GM12801 (cell line): ENCODE data around the gene MARCKS.

Experiments used
- TF ChIP-seq, protein P1 (sequence below): IDR thresholded peaks from one replicate; pipeline ENCODE4 v1.5.1; 2011; ENCODE audit warnings: control low read depth; ENCODE audit not compliant: insufficient read length; ENCODE audit errors: extremely low read depth

Gene MARCKS, protein sequence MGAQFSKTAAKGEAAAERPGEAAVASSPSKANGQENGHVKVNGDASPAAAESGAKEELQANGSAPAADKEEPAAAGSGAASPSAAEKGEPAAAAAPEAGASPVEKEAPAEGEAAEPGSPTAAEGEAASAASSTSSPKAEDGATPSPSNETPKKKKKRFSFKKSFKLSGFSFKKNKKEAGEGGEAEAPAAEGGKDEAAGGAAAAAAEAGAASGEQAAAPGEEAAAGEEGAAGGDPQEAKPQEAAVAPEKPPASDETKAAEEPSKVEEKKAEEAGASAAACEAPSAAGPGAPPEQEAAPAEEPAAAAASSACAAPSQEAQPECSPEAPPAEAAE

DNA sequence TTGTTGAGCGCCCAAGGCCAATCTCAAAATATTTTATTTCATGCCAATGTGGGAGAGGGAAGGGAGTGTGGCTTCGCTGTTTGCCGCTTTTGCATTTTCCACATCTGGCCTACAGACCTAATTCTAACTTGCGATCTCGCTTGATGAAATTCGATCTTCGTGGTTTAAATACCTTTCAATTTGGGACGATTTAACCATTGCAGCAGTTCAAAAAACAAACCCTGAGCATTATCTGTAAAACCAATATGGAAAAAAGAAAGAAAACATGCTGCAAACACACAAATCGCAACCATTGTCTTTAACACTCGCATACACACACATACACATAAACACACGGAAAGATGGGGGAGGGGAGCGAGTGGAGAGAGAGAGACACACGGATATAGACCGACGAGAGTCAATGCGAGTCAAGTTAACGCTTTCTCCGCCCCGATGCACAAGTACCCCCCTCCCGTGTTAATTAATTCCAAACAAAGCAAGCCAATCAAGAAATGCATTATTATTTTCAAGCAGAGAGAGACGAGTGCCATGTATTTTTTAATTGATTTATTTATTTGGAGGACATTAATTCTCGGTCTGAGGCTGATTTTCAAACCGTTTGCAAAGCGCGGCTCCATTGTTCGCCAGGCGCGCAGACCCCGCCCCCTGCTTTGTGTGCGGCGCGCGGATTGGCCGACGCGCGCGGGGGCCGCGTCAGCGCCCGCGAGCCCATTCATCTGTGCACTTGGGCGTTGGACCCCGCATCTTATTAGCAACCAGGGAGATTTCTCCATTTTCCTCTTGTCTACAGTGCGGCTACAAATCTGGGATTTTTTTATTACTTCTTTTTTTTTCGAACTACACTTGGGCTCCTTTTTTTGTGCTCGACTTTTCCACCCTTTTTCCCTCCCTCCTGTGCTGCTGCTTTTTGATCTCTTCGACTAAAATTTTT is at the start of gene MARCKS:
MARCKS (plus strand) TSS at position 721 of the 931 bp plus-strand sequence. CDS start 401 bp downstream, outside the sequence.
- TF ChIP-seq, protein P1, sequence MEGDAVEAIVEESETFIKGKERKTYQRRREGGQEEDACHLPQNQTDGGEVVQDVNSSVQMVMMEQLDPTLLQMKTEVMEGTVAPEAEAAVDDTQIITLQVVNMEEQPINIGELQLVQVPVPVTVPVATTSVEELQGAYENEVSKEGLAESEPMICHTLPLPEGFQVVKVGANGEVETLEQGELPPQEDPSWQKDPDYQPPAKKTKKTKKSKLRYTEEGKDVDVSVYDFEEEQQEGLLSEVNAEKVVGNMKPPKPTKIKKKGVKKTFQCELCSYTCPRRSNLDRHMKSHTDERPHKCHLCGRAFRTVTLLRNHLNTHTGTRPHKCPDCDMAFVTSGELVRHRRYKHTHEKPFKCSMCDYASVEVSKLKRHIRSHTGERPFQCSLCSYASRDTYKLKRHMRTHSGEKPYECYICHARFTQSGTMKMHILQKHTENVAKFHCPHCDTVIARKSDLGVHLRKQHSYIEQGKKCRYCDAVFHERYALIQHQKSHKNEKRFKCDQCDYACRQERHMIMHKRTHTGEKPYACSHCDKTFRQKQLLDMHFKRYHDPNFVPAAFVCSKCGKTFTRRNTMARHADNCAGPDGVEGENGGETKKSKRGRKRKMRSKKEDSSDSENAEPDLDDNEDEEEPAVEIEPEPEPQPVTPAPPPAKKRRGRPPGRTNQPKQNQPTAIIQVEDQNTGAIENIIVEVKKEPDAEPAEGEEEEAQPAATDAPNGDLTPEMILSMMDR: no peak

DNA sequence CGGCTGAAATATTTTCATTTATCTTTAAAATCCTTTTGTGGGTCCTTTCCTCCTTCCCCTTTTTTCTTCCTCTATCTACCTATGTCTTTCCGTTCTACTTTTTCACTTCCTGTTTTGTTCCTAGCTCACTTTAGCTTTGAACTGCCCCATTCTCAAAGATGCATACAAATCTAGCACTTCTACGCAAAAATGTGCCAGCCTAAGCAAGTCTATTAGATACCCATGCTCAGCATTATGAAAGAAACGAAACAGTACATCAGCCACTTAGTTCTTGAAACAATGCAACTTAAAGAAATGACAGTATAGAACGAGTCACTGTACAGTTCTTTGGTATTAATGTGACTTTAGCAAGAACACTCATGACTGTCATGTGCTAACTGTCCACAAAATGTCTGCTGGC is 47.3 kb upstream of the MARCKS start:
- TF ChIP-seq, protein P1: no peak

DNA sequence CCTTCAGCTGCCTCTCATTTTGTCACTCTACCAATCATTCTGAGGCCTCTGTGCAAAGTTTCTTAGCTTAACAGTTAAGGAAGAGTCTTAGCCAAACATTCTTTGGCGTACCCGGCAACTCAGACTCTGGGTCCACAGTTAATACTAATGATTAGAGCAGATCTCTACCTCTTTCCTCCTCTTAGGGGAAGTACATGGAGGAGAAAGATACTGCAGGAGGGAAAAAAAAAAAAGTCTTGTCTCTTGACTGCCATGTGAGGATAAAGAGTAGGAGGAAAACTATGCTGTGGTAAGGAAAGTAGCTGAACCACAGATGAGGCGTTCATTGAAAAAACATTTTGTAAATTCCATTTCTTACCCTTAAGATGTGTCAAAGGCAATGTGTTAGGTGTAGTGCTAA is 44.0 kb upstream of the MARCKS start:
- TF ChIP-seq, protein P1: no peak

DNA sequence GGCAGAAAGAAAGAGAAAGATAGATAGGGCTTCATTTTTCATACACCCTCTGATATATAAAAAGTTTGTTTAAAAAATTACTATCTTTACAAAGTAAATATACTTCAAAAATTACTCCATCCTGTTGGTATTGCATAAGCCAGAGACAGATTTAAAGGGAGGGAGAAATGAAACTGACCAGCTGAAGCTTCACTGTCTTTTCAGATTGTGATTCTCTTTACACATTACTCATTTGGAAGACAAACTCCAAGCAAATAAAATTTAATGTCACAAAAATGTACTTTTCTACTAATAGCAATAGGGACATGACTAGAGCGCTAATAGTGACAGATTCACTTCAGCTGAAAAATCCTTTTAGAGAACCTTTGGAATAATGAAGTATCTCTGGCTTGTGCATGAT is 38.6 kb upstream of the MARCKS start:
- TF ChIP-seq, protein P1: no peak

DNA sequence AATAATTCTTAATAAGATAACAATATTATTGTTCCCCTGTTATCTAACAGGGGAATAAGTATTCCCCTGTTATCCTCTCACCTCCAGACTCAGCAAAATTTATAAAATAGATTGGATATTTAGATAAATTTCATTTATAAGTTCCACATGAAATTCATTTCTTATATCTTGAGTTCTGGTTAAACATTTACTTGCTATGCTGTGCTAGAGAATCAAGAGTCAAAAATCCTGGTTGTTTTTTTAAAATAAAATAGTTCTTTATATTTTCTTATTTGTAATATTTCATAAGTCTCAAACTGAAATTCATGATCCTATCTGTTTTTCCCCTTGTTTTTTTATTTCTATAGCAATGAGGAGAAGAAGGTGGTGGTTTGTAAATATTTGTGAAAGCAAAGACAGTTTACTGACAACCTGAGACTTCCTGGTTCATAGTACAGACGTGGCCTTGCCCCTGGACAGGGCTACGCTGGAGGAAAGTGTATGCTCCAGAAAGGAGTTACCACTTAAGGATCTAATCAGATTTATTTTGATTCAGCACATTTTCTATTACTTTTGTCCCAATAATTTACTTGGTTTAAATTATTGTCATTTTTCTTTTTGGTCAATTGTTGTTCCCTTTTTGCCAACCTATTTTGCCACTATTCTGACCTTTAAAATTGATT is 37.8 kb upstream of the MARCKS start:
- TF ChIP-seq, protein P1: no peak

DNA sequence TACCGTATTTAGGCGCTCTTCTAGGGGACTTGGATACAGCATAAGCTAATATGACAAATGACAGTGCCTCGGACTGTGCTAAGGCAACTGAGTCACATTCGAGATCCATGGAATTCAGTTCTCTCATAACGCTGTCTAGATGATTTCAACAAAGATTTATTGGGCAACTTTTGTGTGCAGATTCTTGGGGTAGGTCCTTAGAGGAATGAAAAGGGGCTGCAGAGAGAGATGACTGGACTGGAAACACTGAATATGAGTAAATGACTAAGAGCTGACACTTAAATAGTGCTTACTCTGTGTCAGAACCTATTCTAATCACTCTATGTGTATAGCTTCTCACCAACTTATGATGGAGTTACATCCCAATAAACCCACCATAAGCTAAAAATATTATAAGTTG is 36.4 kb upstream of the MARCKS start:
- TF ChIP-seq, protein P1: no peak

DNA sequence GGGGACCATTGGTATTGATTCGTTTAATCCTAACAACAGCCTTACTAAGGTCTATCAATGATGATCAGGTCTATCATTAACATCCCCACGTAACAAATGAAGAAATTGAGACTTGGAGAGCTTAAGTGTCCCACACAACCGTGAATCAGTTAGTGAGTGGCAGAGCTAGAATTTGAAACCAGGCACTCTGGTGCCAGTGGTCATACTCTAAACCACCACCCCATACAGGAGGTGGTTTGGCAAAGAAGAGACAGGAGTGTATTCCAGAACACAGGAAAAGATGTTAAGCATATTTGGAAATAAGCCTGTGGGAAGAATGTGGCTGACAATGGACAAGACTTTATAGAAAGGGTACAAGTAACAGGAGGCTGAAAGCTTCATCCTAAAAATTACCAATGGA is 35.7 kb upstream of the MARCKS start:
- TF ChIP-seq, protein P1: no peak
